ENCODE data around the gene EYA4. TPM values are rescaled to one million over a fixed set of nuclear protein-coding genes. Genes with fewer than 3 reads are reported as not detected.

The EYA4 gene
- total RNA-seq, 2 experiments from 2014 or later, result not detected

DNA sequence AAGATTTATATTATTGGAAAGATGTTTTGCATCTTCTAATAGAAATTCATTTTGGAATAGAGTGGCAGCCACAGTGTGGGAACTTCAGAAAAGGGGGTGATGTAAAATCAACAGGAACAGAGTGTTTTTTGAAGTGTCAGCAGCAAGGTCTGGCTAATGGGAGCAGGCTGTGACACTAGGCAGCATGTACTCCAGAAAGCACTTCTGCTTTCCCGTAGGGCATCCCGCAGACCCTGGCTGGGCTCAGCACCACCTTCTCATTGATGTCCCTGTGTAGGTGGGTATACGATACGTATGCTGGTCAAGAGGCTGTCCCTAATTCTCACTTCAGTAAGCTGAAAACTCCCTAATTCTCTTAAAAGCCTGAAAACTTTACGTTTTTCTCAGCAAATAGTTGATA, 74.7 kb downstream of the EYA4 start:
- no peaks in the 10 kb centered on the region for H3K36me3 Mint-ChIP-seq (ENCODE audit: low read depth)
- H3K9me3 ChIP-seq (ENCODE audit: control insufficient read depth in 1 of 2, insufficient read depth in 1 of 2, low read length in 2 of 2), result no peaks in the 10 kb centered on the region
- peaks cover 6% of the 10 kb centered on the region for H3K27me3 Mint-ChIP-seq
- H3K4me3 ChIP-seq (ENCODE audit: low read length), result no peak overlapping the region
- TF ChIP-seq, protein P1, sequence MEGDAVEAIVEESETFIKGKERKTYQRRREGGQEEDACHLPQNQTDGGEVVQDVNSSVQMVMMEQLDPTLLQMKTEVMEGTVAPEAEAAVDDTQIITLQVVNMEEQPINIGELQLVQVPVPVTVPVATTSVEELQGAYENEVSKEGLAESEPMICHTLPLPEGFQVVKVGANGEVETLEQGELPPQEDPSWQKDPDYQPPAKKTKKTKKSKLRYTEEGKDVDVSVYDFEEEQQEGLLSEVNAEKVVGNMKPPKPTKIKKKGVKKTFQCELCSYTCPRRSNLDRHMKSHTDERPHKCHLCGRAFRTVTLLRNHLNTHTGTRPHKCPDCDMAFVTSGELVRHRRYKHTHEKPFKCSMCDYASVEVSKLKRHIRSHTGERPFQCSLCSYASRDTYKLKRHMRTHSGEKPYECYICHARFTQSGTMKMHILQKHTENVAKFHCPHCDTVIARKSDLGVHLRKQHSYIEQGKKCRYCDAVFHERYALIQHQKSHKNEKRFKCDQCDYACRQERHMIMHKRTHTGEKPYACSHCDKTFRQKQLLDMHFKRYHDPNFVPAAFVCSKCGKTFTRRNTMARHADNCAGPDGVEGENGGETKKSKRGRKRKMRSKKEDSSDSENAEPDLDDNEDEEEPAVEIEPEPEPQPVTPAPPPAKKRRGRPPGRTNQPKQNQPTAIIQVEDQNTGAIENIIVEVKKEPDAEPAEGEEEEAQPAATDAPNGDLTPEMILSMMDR (IDR thresholded peaks at IDR 0.05), result no peak
- no peak overlapping the region for H3K27ac ChIP-seq (ENCODE audit: low read depth in 1 of 2, low read length in 2 of 2)
- no peaks in the 10 kb centered on the region for H3K9me3 Mint-ChIP-seq
- no peaks in the 10 kb centered on the region for H3K36me3 ChIP-seq (ENCODE audit: insufficient read depth, low read length)
- H3K4me1 ChIP-seq (ENCODE audit: insufficient read depth, low read length), result no peaks in the 10 kb centered on the region
- H3K27ac Mint-ChIP-seq, result no peak overlapping the region
- ChIA-PET POLR2A (no interaction called here), CTCF (no interaction called here)
- DNase-seq (no peak), ATAC-seq (ENCODE audit: poor library complexity) (no peak)
- no peaks in the 10 kb centered on the region for H3K4me1 Mint-ChIP-seq (ENCODE audit: low read depth)
- intact Hi-C loops (cut with DNase I, micrococcal nuclease), result no loop called here
- H3K4me3 Mint-ChIP-seq, result no peak overlapping the region
- no peaks in the 10 kb centered on the region for H3K27me3 ChIP-seq (ENCODE audit: control insufficient read depth in 1 of 2, insufficient read depth in 2 of 2, low read length in 2 of 2)

DNA sequence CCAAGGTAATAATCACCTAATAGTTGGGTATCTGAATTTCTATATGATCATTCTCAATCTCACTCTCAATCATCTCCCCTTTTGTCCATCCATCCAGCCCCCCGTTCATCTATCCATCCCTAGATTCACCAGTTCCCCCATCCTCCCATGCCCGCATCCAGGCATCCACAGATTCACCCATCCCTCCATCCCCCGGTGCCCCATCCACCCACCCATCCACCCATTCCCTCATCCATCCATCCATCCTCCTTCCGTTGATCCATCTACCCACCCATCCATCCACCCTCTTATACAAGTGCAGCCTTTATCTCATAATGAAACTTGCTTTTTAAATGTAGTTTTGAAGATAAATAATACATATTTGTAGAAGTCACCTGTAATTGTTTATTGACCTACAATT, 76.5 kb downstream of the EYA4 start:
- Histone ChIP-seq H3K27ac (ENCODE audit: low read depth in 1 of 2, low read length in 2 of 2) (no peak overlapping the region), H3K4me3 (ENCODE audit: low read length) (no peak overlapping the region), H3K27me3 (ENCODE audit: control insufficient read depth in 1 of 2, insufficient read depth in 2 of 2, low read length in 2 of 2) (no peaks in the 10 kb centered on the region), H3K4me1 (ENCODE audit: insufficient read depth, low read length) (no peaks in the 10 kb centered on the region), H3K9me3 (ENCODE audit: control insufficient read depth in 1 of 2, insufficient read depth in 1 of 2, low read length in 2 of 2) (no peaks in the 10 kb centered on the region), H3K36me3 (ENCODE audit: insufficient read depth, low read length) (no peaks in the 10 kb centered on the region)
- H3K9me3 Mint-ChIP-seq, result no peaks in the 10 kb centered on the region
- ChIA-PET CTCF (no interaction called here), POLR2A (no interaction called here)
- H3K27me3 Mint-ChIP-seq, result peaks cover 6% of the 10 kb centered on the region
- ATAC-seq (ENCODE audit: poor library complexity), result no peak
- H3K36me3 Mint-ChIP-seq (ENCODE audit: low read depth), result no peaks in the 10 kb centered on the region
- H3K27ac Mint-ChIP-seq, result no peak overlapping the region
- TF ChIP-seq, protein P1 (IDR thresholded peaks at IDR 0.05), result no peak
- H3K4me3 Mint-ChIP-seq, result no peak overlapping the region
- no peaks in the 10 kb centered on the region for H3K4me1 Mint-ChIP-seq (ENCODE audit: low read depth)
- DNase-seq, result no peak
- intact Hi-C loops (cut with DNase I, micrococcal nuclease), result no loop called here

DNA sequence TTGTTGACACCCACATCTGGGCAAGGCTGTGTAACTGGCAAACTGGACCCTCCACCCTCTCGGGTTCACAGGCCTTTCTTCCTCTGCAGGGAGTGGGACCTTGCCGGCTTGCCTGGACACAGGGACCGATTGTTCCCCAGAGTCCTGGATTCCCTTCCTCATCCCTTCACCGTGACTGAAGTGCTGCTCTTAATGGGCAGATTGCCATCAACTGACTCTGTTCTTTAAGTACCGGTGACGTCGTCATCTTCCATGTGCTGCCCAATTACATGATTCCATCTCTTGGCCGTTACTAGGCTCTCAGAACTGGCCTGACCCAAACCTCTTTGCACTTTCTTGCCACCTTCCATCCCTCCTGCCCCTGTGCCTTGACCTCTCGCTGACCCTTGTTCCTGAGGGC, 85.4 kb downstream of the EYA4 start:
- H3K4me1 Mint-ChIP-seq (ENCODE audit: low read depth), result no peaks in the 10 kb centered on the region
- no peaks in the 10 kb centered on the region for H3K9me3 Mint-ChIP-seq
- H3K27ac Mint-ChIP-seq, result no peak overlapping the region
- DNase-seq, result no peak
- H3K9me3 ChIP-seq (ENCODE audit: control insufficient read depth in 1 of 2, insufficient read depth in 1 of 2, low read length in 2 of 2), result no peaks in the 10 kb centered on the region
- TF ChIP-seq, protein P1 (IDR thresholded peaks at IDR 0.05), result no peak
- CTCF ChIA-PET, result no interaction called here
- no peak overlapping the region for H3K4me3 ChIP-seq (ENCODE audit: low read length)
- H3K27me3 ChIP-seq (ENCODE audit: control insufficient read depth in 1 of 2, insufficient read depth in 2 of 2, low read length in 2 of 2), result no peaks in the 10 kb centered on the region
- intact Hi-C loops (cut with DNase I, micrococcal nuclease), result no loop called here
- no peaks in the 10 kb centered on the region for H3K36me3 Mint-ChIP-seq (ENCODE audit: low read depth)
- ATAC-seq (ENCODE audit: poor library complexity), result no peak
- no peaks in the 10 kb centered on the region for H3K4me1 ChIP-seq (ENCODE audit: insufficient read depth, low read length)
- no peak overlapping the region for H3K27ac ChIP-seq (ENCODE audit: low read depth in 1 of 2, low read length in 2 of 2)
- no peak overlapping the region for H3K4me3 Mint-ChIP-seq
- H3K36me3 ChIP-seq (ENCODE audit: insufficient read depth, low read length), result no peaks in the 10 kb centered on the region
- POLR2A ChIA-PET, result no interaction called here
- H3K27me3 Mint-ChIP-seq, result peaks cover 4% of the 10 kb centered on the region
